Measurements from ENCODE around the gene TTC23.

TTC23 gene

DNA sequence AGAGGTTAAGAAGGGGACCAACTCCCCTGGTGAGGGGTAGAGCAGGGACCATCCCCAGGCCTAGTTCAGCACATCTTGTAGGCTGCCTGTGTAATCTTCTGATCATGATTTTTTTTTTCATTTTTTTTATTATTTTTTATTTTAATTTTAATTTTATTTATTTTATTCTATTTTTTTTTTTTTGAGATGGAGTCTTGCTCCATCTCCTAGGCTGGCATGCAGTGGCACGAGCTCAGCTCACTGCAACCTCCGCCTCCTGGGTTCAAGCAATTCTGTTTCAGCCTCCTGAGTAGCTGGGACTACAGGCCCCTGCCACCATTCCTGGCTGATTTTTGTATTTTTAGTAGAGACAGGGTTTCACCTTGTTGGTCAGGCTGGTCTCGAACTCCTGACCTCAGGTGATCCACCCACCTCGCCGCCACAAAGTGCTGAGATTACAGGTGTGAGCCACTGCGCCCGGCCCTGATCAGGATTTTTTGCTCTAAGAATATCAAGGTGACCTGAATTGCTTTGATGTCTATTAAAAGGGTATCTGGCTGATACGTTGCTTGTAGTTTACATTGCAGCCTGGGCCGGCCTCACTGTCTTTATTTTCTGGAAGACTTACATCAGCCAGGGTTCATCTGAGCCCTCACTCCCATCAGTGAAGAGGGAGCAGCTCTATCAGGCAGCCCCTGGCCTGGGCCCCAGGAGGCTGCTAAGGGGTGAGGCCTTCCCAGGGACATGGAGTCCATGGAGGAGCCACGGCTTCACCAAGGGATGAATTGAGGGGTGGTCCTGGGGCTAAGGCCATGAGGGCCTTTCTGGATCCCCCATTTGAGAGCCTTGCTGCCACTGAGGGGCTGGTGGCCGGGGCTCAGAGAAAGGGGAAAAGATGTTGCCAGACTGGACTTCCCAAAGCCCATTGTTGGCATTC is 133.8 kb downstream of the TTC23 start:
- no peak for TF ChIP-seq POLR2AphosphoS5 (IDR thresholded peaks at IDR 0.05; ENCODE audit: low read depth, low read length)
- TF ChIP-seq TAF1 (IDR thresholded peaks at IDR 0.05; ENCODE audit: borderline replicate concordance, insufficient read depth, low read length) = no peak
- TF ChIP-seq, protein P1, sequence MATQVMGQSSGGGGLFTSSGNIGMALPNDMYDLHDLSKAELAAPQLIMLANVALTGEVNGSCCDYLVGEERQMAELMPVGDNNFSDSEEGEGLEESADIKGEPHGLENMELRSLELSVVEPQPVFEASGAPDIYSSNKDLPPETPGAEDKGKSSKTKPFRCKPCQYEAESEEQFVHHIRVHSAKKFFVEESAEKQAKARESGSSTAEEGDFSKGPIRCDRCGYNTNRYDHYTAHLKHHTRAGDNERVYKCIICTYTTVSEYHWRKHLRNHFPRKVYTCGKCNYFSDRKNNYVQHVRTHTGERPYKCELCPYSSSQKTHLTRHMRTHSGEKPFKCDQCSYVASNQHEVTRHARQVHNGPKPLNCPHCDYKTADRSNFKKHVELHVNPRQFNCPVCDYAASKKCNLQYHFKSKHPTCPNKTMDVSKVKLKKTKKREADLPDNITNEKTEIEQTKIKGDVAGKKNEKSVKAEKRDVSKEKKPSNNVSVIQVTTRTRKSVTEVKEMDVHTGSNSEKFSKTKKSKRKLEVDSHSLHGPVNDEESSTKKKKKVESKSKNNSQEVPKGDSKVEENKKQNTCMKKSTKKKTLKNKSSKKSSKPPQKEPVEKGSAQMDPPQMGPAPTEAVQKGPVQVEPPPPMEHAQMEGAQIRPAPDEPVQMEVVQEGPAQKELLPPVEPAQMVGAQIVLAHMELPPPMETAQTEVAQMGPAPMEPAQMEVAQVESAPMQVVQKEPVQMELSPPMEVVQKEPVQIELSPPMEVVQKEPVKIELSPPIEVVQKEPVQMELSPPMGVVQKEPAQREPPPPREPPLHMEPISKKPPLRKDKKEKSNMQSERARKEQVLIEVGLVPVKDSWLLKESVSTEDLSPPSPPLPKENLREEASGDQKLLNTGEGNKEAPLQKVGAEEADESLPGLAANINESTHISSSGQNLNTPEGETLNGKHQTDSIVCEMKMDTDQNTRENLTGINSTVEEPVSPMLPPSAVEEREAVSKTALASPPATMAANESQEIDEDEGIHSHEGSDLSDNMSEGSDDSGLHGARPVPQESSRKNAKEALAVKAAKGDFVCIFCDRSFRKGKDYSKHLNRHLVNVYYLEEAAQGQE (IDR thresholded peaks at IDR 0.05; ENCODE audit: insufficient read depth in 1 of 2, low read depth in 2 of 2, low read length in 2 of 2) = no peak
- TF ChIP-seq SIN3A (IDR thresholded peaks at IDR 0.05; ENCODE audit: borderline replicate concordance, insufficient read depth, low read length) = no peak
- TF ChIP-seq FOXP2 (optimal IDR thresholded peaks at IDR 0.05; ENCODE audit: borderline replicate concordance, extremely low read depth, extremely low read length, insufficient read depth) = no peak

DNA sequence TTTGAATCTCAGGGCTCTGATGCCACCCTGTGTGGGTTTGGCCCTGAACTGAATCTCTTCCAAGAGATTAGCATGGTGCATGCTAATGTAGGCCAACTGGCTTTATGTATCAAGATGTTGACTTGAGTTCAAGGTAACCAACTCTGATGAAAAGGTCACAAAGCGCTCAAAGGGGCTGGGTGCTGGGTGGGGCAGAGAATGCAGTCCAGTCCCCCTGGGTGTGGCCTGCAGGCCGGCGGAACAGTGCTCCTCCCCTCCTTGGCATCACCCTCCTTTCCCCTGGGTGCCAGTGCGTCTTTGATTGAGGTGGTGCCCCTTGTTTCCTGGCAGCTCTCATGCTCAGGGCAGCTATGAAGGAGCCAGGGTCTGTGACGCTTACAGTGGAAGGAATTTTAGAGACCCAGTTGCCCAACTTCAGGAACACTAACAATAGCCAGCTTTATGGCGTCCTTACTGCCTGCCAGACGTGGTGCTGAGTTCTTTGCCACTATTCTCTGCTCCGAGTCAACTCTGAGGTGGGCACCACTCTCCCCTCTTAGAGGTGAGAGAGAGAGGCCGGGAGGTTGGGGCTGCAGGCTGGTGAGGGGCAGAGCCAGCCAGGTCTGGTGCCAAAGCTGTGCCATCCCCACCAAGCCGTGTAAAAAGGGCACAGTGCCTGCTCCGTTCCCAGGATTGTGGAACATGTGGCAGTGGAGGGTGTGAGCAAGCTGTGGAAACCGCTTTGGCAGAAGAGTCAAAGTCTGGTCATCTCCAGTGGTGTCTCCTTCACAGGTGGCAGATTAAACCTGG is 134.7 kb downstream of the TTC23 start:
- no peak for TF ChIP-seq TAF1 (IDR thresholded peaks at IDR 0.05; ENCODE audit: borderline replicate concordance, insufficient read depth, low read length)
- no peak for TF ChIP-seq POLR2AphosphoS5 (IDR thresholded peaks at IDR 0.05; ENCODE audit: low read depth, low read length)
- TF ChIP-seq, protein P1 (IDR thresholded peaks at IDR 0.05; ENCODE audit: insufficient read depth in 1 of 2, low read depth in 2 of 2, low read length in 2 of 2) = no peak
- no peak for TF ChIP-seq FOXP2 (optimal IDR thresholded peaks at IDR 0.05; ENCODE audit: borderline replicate concordance, extremely low read depth, extremely low read length, insufficient read depth)
- no peak for TF ChIP-seq SIN3A (IDR thresholded peaks at IDR 0.05; ENCODE audit: borderline replicate concordance, insufficient read depth, low read length)

DNA sequence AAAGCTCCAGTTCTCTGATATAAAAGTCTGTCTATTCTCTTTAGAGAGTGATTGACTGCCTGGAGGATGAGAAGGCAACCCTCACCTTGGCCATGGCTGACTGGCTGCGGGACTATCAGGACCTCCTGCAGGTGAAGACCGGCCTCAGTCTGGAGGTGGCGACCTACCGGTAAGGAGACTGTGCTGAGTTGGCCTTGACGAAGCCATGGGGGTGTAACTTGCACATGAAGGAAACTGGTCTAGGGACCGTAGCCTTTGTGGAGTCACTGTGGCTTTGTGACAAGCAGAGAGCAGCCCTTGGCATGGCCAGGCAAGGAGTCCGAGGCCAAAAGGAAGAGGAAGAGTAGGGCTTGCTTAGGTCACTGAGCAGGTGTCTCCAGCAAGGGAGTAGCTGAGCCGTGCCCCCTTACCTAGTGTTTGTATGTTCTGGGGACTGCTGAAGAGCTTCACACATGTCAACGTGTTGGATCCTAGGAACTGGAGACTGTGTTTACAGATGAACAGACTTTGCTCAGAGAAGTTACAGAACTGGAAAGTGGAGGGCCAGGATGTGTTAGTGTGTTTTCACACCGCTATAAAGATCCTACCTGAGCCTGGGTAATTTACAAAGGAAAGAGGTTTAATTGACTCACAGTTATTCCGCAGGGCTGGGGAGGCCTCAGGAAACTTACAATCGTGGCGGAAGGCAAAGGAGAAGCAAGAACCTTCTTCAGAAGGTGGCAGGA is 135.7 kb downstream of the TTC23 start:
- no peak for TF ChIP-seq SIN3A (IDR thresholded peaks at IDR 0.05; ENCODE audit: borderline replicate concordance, insufficient read depth, low read length)
- no peak for TF ChIP-seq TAF1 (IDR thresholded peaks at IDR 0.05; ENCODE audit: borderline replicate concordance, insufficient read depth, low read length)
- TF ChIP-seq, protein P1 (IDR thresholded peaks at IDR 0.05; ENCODE audit: insufficient read depth in 1 of 2, low read depth in 2 of 2, low read length in 2 of 2) = no peak
- TF ChIP-seq POLR2AphosphoS5 (IDR thresholded peaks at IDR 0.05; ENCODE audit: low read depth, low read length) = no peak
- TF ChIP-seq FOXP2 (optimal IDR thresholded peaks at IDR 0.05; ENCODE audit: borderline replicate concordance, extremely low read depth, extremely low read length, insufficient read depth) = no peak

DNA sequence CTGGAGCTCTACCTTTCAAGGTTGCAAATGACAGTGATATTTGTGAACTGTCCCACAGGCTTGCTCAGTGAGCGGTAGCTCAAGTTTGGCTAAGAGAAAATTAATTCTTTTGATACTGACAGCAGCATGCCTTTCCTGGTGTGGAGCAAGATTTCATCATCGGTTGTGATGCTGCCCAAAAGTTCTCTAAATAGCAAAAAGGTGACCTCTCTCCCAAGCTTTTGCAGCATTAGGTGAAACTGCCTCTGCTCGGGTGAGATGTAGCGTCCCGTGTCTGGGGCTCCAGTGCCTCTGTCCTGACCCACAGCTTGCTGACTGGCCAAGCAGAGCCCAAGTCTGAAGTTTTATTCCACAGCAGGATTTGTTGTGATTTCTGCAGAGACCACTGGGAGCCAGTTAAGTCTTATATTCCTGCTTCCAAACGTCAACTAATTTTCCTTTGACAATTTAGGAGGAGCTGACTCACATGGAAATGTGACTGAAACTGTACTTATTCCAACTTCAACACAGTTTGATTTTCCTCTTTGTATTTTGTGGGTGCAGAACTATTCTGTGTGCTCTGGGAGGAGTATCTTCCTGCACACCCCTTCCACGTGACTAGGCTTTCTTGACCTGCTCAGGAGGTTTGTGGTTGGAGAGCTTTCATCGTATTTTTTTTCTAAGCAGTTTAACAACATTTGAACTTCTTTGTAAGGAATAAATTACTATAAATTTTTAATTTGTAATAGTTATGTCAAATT is 138.6 kb downstream of the TTC23 start:
- TF ChIP-seq, protein P1 (IDR thresholded peaks at IDR 0.05; ENCODE audit: insufficient read depth in 1 of 2, low read depth in 2 of 2, low read length in 2 of 2) = no peak
- TF ChIP-seq FOXP2 (optimal IDR thresholded peaks at IDR 0.05; ENCODE audit: borderline replicate concordance, extremely low read depth, extremely low read length, insufficient read depth) (no peak), POLR2AphosphoS5 (IDR thresholded peaks at IDR 0.05; ENCODE audit: low read depth, low read length) (no peak), SIN3A (IDR thresholded peaks at IDR 0.05; ENCODE audit: borderline replicate concordance, insufficient read depth, low read length) (no peak), TAF1 (IDR thresholded peaks at IDR 0.05; ENCODE audit: borderline replicate concordance, insufficient read depth, low read length) (no peak)

All from PFSK-1 (cell line).